HCT116 (cell line): Measurements from ENCODE around the gene LEKR1.

Experiments
- ATF3 ChIP-seq: IDR thresholded peaks from 2 replicates; pipeline ENCODE4 v1.6.1; 2012
- CBX3 ChIP-seq: IDR thresholded peaks from 2 replicates; pipeline ENCODE4 v1.6.1; 2012; ENCODE audit warnings: low read depth
- CEBPB ChIP-seq: IDR thresholded peaks from 2 replicates; pipeline ENCODE4 v1.6.1; 2012; ENCODE audit warnings: low read depth
- EZH2 ChIP-seq: fragments of 200-600 bp; sonication (generic); IDR thresholded peaks from 2 replicates; pipeline ENCODE4 v1.6.1; 2017; ENCODE audit warnings: antibody characterized with exemption, mixed run types
- FOSL1 ChIP-seq: IDR thresholded peaks from 2 replicates; pipeline ENCODE4 v1.6.1; 2012; ENCODE audit warnings: low read depth
- POLR2A ChIP-seq: IDR thresholded peaks from 2 replicates; pipeline ENCODE4 v1.7.0; 2011; ENCODE audit warnings: borderline replicate concordance; ENCODE audit not compliant: insufficient read depth, insufficient read length; ENCODE audit errors: extremely low read depth
- POLR2AphosphoS5 ChIP-seq: IDR thresholded peaks from 2 replicates; pipeline ENCODE4 v1.6.1; 2011; ENCODE audit warnings: mild to moderate bottlenecking, low read depth, low read length, moderate library complexity
- RAD21 ChIP-seq: IDR thresholded peaks from 2 replicates; pipeline ENCODE4 v1.6.1; 2012; ENCODE audit warnings: low read depth, mild to moderate bottlenecking
- TCF7L2 ChIP-seq: IDR thresholded peaks from 2 replicates; pipeline ENCODE4 v1.7.0; 2011; ENCODE audit warnings: borderline replicate concordance, inconsistent platforms; ENCODE audit not compliant: insufficient read depth, insufficient read length; ENCODE audit errors: extremely low read depth
- TF ChIP-seq, protein P1 (sequence below), 3 experiments: fragments of 200-600 bp in 1 of 3; sonication (generic) in 1 of 3; IDR thresholded peaks in 2 of 3; conservative IDR thresholded peaks in 1 of 3; 2 replicates each; pipeline ENCODE4 v1.5.1; 2012 to 2017; ENCODE audit warnings: low read depth in 2 of 3, low read length in 2 of 3, antibody characterized with exemption in 1 of 3, borderline replicate concordance in 1 of 3, control low read depth in 1 of 3, mild to moderate bottlenecking in 1 of 3, mixed read lengths in 1 of 3, mixed run types in 1 of 3, moderate library complexity in 1 of 3; ENCODE audit not compliant: insufficient read depth in 1 of 3
- TF ChIP-seq, protein P2 (sequence below): IDR thresholded peaks from 2 replicates; pipeline ENCODE4 v1.6.1; 2012

GRCh38 chr3:156782319-156782718 lies 43.8 kb upstream of the LEKR1 start:
- TF ChIP-seq, protein P1, sequence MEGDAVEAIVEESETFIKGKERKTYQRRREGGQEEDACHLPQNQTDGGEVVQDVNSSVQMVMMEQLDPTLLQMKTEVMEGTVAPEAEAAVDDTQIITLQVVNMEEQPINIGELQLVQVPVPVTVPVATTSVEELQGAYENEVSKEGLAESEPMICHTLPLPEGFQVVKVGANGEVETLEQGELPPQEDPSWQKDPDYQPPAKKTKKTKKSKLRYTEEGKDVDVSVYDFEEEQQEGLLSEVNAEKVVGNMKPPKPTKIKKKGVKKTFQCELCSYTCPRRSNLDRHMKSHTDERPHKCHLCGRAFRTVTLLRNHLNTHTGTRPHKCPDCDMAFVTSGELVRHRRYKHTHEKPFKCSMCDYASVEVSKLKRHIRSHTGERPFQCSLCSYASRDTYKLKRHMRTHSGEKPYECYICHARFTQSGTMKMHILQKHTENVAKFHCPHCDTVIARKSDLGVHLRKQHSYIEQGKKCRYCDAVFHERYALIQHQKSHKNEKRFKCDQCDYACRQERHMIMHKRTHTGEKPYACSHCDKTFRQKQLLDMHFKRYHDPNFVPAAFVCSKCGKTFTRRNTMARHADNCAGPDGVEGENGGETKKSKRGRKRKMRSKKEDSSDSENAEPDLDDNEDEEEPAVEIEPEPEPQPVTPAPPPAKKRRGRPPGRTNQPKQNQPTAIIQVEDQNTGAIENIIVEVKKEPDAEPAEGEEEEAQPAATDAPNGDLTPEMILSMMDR (IDR thresholded peaks at IDR 0.05 in 2 of 3, conservative IDR thresholded peaks at IDR 0.05 in 1 of 3; ENCODE audit: borderline replicate concordance in 1 of 3, insufficient read depth in 1 of 3, low read depth in 2 of 3, low read length in 2 of 3), result no peak
- no peak for TF ChIP-seq CEBPB
- TF ChIP-seq POLR2AphosphoS5, result no peak
- TF ChIP-seq POLR2A, result no peak
- TF ChIP-seq, protein P2, sequence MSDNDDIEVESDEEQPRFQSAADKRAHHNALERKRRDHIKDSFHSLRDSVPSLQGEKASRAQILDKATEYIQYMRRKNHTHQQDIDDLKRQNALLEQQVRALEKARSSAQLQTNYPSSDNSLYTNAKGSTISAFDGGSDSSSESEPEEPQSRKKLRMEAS, result no peak
- no peak for TF ChIP-seq ATF3
- TF ChIP-seq CBX3, result no peak
- TF ChIP-seq FOSL1, result no peak
- no peak for TF ChIP-seq RAD21
- TF ChIP-seq EZH2, result no peak
- TF ChIP-seq TCF7L2, result no peak
